Measurements from ENCODE around the gene DLG2. TPM values are rescaled to one million over a fixed set of nuclear protein-coding genes. Genes with fewer than 3 reads are reported as not detected.

Gene DLG2
- total RNA-seq, 2 donors from 2014 or later: 5.9 to 7.4 TPM

GRCh38 chr11:83827940-83828554, 1799.1 kb downstream of the DLG2 start:
- intact Hi-C loops (cut with DNase I): loop anchor here in 1 of 2 donors (10.0 kb wide), 1 partner anchor 557 kb away; no protein-coding TSS in a partner anchor
- ATAC-seq (peak in 1 of 2 donors; percentile 67), DNase-seq (no peak)

- intact Hi-C loops (cut with DNase I): loop anchor here in 1 of 2 donors (10.0 kb wide), 1 partner anchor 557 kb away; no protein-coding TSS in a partner anchor
- ATAC-seq (no peak), DNase-seq (no peak)
These were observed 1799.6 kb downstream of the DLG2 start for GRCh38 chr11:83827520-83827919.

GRCh38 chr11:83826078-83826477, 1801.1 kb downstream of the DLG2 start:
- no peak for DNase-seq
- intact Hi-C loops (cut with DNase I): loop anchor here in 1 of 2 donors (10.0 kb wide), 1 partner anchor 559 kb away; no protein-coding TSS in a partner anchor
- ATAC-seq: no peak

GRCh38 chr11:83823461-83824025, 1803.6 kb downstream of the DLG2 start:
- DNase-seq: no peak
- intact Hi-C loops (cut with DNase I): loop anchor here in 1 of 2 donors (5.0 to 10.0 kb wide), 2 partner anchors 561 to 586 kb away; no protein-coding TSS in a partner anchor
- ATAC-seq: no peak

GRCh38 chr11:83819931-83820549, 1807.1 kb downstream of the DLG2 start:
- DNase-seq (no peak), ATAC-seq (peak; percentile 59)
- intact Hi-C loops (cut with DNase I): loop anchor here (5.0 to 10.0 kb wide), 6 partner anchors 508 to 1138 kb away; no protein-coding TSS in a partner anchor

- ATAC-seq (no peak), DNase-seq (no peak)
- intact Hi-C loops (cut with DNase I): loop anchor here (5.0 to 10.0 kb wide), 4 partner anchors 506 to 1136 kb away; no protein-coding TSS in a partner anchor
These were observed 1808.8 kb downstream of the DLG2 start for GRCh38 chr11:83818349-83818748.

- ATAC-seq: no peak
- intact Hi-C loops (cut with DNase I): loop anchor here (5.0 to 10.0 kb wide), 4 partner anchors 504 to 1134 kb away; no protein-coding TSS in a partner anchor
- no peak for DNase-seq
These were observed 1810.5 kb downstream of the DLG2 start for GRCh38 chr11:83816572-83817187.

- DNase-seq (no peak), ATAC-seq (no peak)
- intact Hi-C loops (cut with DNase I): loop anchor here (5.0 to 10.0 kb wide), 4 partner anchors 503 to 1133 kb away; no protein-coding TSS in a partner anchor
These were observed 1811.4 kb downstream of the DLG2 start for GRCh38 chr11:83815736-83816135.

- intact Hi-C loops (cut with DNase I): loop anchor here in 1 of 2 donors (10.0 kb wide), 1 partner anchor 518 kb away; no protein-coding TSS in a partner anchor
- ATAC-seq (no peak), DNase-seq (no peak)
These were observed 1813.8 kb downstream of the DLG2 start for GRCh38 chr11:83813296-83813695.

GRCh38 chr11:83809274-83809673, 1817.9 kb downstream of the DLG2 start:
- ATAC-seq: no peak
- intact Hi-C loops (cut with DNase I): no loop called here
- no peak for DNase-seq

- ATAC-seq: no peak
- intact Hi-C loops (cut with DNase I): no loop called here
These were observed 1825.3 kb downstream of the DLG2 start for GRCh38 chr11:83801799-83802198.

GRCh38 chr11:83793310-83793709, 1833.8 kb downstream of the DLG2 start:
- no peak for DNase-seq
- no peak for ATAC-seq
- intact Hi-C loops (cut with DNase I): no loop called here

More at GRCh38 chr11:83801799-83802198, 1825.3 kb downstream of the DLG2 start:
- DNase-seq: no peak

GRCh38 chr11:83791557-83791956, 1835.6 kb downstream of the DLG2 start:
- intact Hi-C loops (cut with DNase I): no loop called here
- ATAC-seq: no peak
- no peak for DNase-seq

- intact Hi-C loops (cut with DNase I): no loop called here
- ATAC-seq (no peak), DNase-seq (no peak)
These were observed 1841.2 kb downstream of the DLG2 start for GRCh38 chr11:83785942-83786341.

GRCh38 chr11:83784419-83784818, 1842.7 kb downstream of the DLG2 start:
- intact Hi-C loops (cut with DNase I): no loop called here
- no peak for ATAC-seq

GRCh38 chr11:83782329-83782728, 1844.8 kb downstream of the DLG2 start:
- ATAC-seq: no peak
- intact Hi-C loops (cut with DNase I): no loop called here
- no peak for DNase-seq

More at GRCh38 chr11:83784419-83784818, 1842.7 kb downstream of the DLG2 start:
- DNase-seq: no peak

GRCh38 chr11:83779876-83780275, 1847.3 kb downstream of the DLG2 start:
- intact Hi-C loops (cut with DNase I): no loop called here
- DNase-seq (no peak), ATAC-seq (no peak)

GRCh38 chr11:83778596-83778995, 1848.5 kb downstream of the DLG2 start:
- intact Hi-C loops (cut with DNase I): no loop called here
- no peak for ATAC-seq
- no peak for DNase-seq
